Esophagus squamous epithelium (tissue), 4 donors: ENCODE data around the gene FNDC3B.

Source experiments
- POLR2A ChIP-seq, 4 donors: fragments of 450-650 bp; IDR thresholded peaks; one replicate each; pipeline ENCODE4 v1.6.1; 2017; ENCODE audit warnings: antibody characterized with exemption in 4 of 4, mild to moderate bottlenecking in 4 of 4, moderate library complexity in 3 of 4
- TF ChIP-seq, protein P1 (sequence below), 6 experiments: fragments of 450-650 bp in 4 of 6; fragments of 200-600 bp in 2 of 6; sonication (generic) in 2 of 6; IDR thresholded peaks; one replicate each; pipeline ENCODE4 v1.5.1; 2016 to 2019; ENCODE audit warnings: antibody characterized with exemption in 6 of 6, mild to moderate bottlenecking in 4 of 6, moderate library complexity in 4 of 6

DNA sequence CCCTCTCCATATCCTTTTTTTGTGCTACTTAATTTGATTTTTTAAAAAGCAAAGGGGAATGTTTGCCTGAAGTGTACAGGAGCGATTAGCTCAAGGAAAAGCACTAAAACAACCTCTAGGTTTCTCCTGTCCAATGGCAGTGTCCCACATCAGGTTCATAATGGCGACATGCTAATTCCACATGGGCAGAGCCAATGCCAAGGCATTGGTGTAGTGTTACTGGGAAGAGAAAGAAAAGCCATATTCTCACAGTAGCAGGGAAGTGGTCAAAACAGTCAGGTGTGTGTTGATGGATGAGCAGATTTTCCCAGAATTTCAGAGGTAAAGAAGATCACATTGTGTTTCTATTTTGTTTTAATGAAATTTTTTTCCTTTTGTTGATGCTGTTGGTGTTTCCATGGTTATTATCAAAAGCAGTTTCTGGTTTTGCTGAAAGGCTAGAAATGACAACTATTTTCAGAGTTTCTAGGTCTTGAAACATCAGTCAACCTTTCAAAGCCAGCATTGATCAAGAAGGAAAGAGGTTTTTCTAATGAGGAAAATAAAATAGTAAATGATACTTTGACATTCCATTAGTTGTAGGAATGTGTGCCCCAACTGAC, 65.2 kb downstream of the FNDC3B start:
- no peak for TF ChIP-seq POLR2A (IDR thresholded peaks at IDR 0.05)
- TF ChIP-seq, protein P1, sequence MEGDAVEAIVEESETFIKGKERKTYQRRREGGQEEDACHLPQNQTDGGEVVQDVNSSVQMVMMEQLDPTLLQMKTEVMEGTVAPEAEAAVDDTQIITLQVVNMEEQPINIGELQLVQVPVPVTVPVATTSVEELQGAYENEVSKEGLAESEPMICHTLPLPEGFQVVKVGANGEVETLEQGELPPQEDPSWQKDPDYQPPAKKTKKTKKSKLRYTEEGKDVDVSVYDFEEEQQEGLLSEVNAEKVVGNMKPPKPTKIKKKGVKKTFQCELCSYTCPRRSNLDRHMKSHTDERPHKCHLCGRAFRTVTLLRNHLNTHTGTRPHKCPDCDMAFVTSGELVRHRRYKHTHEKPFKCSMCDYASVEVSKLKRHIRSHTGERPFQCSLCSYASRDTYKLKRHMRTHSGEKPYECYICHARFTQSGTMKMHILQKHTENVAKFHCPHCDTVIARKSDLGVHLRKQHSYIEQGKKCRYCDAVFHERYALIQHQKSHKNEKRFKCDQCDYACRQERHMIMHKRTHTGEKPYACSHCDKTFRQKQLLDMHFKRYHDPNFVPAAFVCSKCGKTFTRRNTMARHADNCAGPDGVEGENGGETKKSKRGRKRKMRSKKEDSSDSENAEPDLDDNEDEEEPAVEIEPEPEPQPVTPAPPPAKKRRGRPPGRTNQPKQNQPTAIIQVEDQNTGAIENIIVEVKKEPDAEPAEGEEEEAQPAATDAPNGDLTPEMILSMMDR (IDR thresholded peaks at IDR 0.05): no peak
